Aorta (tissue), 5 donors: Measurements from ENCODE around the gene PPIP5K2. TPM values are rescaled to one million over a fixed set of nuclear protein-coding genes. Genes with fewer than 3 reads are reported as not detected.

Experiments
- ATAC-seq: fragments of 200-7000 bp; cut with Tn5 transposase; one replicate; pipeline ENCODE4 v1.9.1; 2022; ENCODE audit warnings: moderate library complexity; ENCODE audit not compliant: low FRiP score
- DNase-seq, 2 donors: peaks; one replicate each; pipeline ENCODE4 v3.0.0-alpha.2; 2020
- H3K27ac ChIP-seq, 2 donors: one replicate each; pipeline ENCODE4 v1.5.1; 2013; ENCODE audit warnings: low read length in 2 of 2, mild to moderate bottlenecking in 2 of 2, moderate library complexity in 2 of 2, control low read depth in 1 of 2, inconsistent platforms in 1 of 2, low read depth in 1 of 2
- H3K27me3 ChIP-seq, 2 donors: one replicate each; pipeline ENCODE4 v1.6.1; 2013; ENCODE audit warnings: control low read depth in 1 of 2, low read length in 1 of 2, mild to moderate bottlenecking in 1 of 2, moderate library complexity in 1 of 2; ENCODE audit not compliant: insufficient read depth in 2 of 2, control insufficient read depth in 1 of 2
- H3K36me3 ChIP-seq, 2 donors: one replicate each; pipeline ENCODE4 v1.6.1; 2013; ENCODE audit warnings: control low read depth in 1 of 2, low read length in 1 of 2, mild to moderate bottlenecking in 1 of 2; ENCODE audit not compliant: insufficient read depth in 2 of 2, control insufficient read depth in 1 of 2
- H3K4me1 ChIP-seq, 2 donors: one replicate each; pipeline ENCODE4 v1.6.1; 2013; ENCODE audit warnings: low read length in 2 of 2, control low read depth in 1 of 2, mild to moderate bottlenecking in 1 of 2, moderate library complexity in 1 of 2; ENCODE audit not compliant: insufficient read depth in 2 of 2, control insufficient read depth in 1 of 2
- H3K4me3 ChIP-seq, 2 donors: one replicate each; pipeline ENCODE4 v1.5.1; 2013; ENCODE audit warnings: low read length in 2 of 2, control low read depth in 1 of 2, mild to moderate bottlenecking in 1 of 2
- H3K9me3 ChIP-seq: one replicate; pipeline ENCODE4 v1.6.1; 2013; ENCODE audit warnings: mild to moderate bottlenecking, low read length; ENCODE audit not compliant: control insufficient read depth
- WGBS, 2 donors: extraction: QIAGEN DNeasy Blood & Tissue Kit; methylation state at CpG; one replicate each; pipeline ENCODE4 v1.1.7; 2013; 5-methylcytosine and 5-hydroxymethylcytosine counted together
- intact Hi-C, 2 donors: fragments of 100-400 bp; cut with DNase I; formaldehyde crosslinking; loops; one replicate each; pipeline versions ENCODE4 v1.14.2 to v1.15.0; 2022
- polyA plus RNA-seq, 2 donors: library from polyadenylated mRNA; stranded (reverse); fragments of 200-250 nt; gene quantifications; one replicate each; pipeline ENCODE4 v1.2.3, GENCODE V29; 2013
- total RNA-seq, 2 donors: library from RNA; stranded (reverse); fragmentation: NEBNext Ultra II Directional; extraction: Animal tissue kit (Norgen Biotek cat#: 25700); gene quantifications; one replicate each; pipeline ENCODE4 v1.2.1, GENCODE V29; 2021
- donor health status: healthy with polysubstance abuse.
- donor health status: Bipolar disorder and iron deficiency.
- donor health status: DM: no; HTN: no; CAD: no.
- donor health status: DM: no; HTN: no; CAD: no.
- donor health status: DM: yes; HTN: yes; CAD: no.

Gene PPIP5K2
- total and polyA plus RNA-seq, 4 donors: 17.9 to 79.4 (median 61.3) TPM

GRCh38 chr5:103205991-103206700, 86.0 kb downstream of the PPIP5K2 start:
- WGBS, 2 donors: 74 to 78% methylated on average over 3 of the region's 3 CpGs
- no peaks in the 10 kb centered on the region for H3K27me3 ChIP-seq
- no peak overlapping the region for H3K4me3 ChIP-seq
- intact Hi-C loops: no loop called here
- DNase-seq (no peak), ATAC-seq (no peak)
- H3K36me3 ChIP-seq: peaks cover 0 to 4% of the 10 kb centered on the region in 2 donors
- H3K4me1 ChIP-seq: no peaks in the 10 kb centered on the region
- H3K27ac ChIP-seq: no peak overlapping the region
- H3K9me3 ChIP-seq: no peaks in the 10 kb centered on the region

- ATAC-seq (no peak), DNase-seq (no peak)
- Histone ChIP-seq H3K4me3 (no peak overlapping the region), H3K36me3 (peaks cover 0 to 3% of the 10 kb centered on the region in 2 donors), H3K9me3 (no peaks in the 10 kb centered on the region), H3K27ac (no peak overlapping the region), H3K27me3 (no peaks in the 10 kb centered on the region), H3K4me1 (no peaks in the 10 kb centered on the region)
- WGBS, 2 donors: 94 to 97% methylated on average over 1 of the region's 1 CpG
- intact Hi-C loops: no loop called here
Measured at GRCh38 chr5:103207011-103207410, 86.9 kb downstream of the PPIP5K2 start.

GRCh38 chr5:103207653-103208052, 87.6 kb downstream of the PPIP5K2 start:
- DNase-seq (no peak), ATAC-seq (no peak)
- peaks cover 0 to 3% of the 10 kb centered on the region in 2 donors for H3K36me3 ChIP-seq
- no peak overlapping the region for H3K27ac ChIP-seq
- H3K27me3 ChIP-seq: no peaks in the 10 kb centered on the region
- H3K9me3 ChIP-seq: no peaks in the 10 kb centered on the region
- intact Hi-C loops: no loop called here
- H3K4me1 ChIP-seq: no peaks in the 10 kb centered on the region
- H3K4me3 ChIP-seq: no peak overlapping the region

DNA sequence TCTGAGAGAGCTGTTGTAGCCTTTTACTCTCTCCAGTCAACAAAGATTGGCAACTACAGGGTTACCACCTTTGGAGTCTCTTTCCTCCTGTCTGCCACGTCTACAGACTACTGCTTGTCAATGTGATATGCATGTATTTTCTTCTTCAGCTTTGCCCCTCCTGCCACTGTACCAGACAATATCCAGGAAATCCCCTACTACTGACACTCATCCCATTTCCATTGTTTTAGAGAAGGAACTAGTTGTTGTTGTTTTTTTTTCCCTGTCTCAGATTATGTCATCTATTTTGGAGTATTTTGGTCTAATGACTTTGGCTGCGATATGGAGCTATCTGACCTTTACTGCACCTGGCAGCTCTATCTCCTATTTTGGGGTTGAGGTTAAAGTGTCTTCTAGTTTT, 88.4 kb downstream of the PPIP5K2 start:
- Histone ChIP-seq H3K27ac (no peak overlapping the region), H3K4me3 (no peak overlapping the region), H3K27me3 (no peaks in the 10 kb centered on the region), H3K9me3 (no peaks in the 10 kb centered on the region), H3K36me3 (peaks cover 0 to 3% of the 10 kb centered on the region in 2 donors), H3K4me1 (no peaks in the 10 kb centered on the region)
- DNase-seq (no peak), ATAC-seq (no peak)
- whole genome bisulfite sequencing, 2 donors: 54 to 57% methylated on average over 2 of the region's 2 CpGs
- intact Hi-C loops: no loop called here

DNA sequence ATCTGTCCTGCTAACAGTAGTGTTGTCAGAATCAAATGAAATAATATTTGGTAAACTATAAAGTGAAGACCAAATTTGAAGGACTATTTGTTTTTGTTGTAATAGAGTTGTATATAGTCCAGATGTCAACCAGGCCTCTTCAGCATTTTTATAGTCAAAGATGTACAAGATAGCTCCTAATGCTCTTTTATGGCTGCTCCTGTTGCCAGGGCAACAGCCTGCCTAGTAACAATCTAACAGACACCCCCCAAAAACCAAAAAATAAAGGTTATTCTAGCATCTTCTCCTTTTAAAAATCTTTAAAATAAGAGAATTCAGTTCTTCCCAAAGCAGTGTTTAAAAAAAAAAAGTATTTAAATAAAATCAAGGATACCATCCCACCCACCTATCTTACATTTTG, 89.0 kb downstream of the PPIP5K2 start:
- intact Hi-C loops: no loop called here
- ATAC-seq: no peak
- DNase-seq: no peak
- Histone ChIP-seq H3K27ac (no peak overlapping the region), H3K9me3 (no peaks in the 10 kb centered on the region), H3K4me1 (no peaks in the 10 kb centered on the region), H3K4me3 (no peak overlapping the region), H3K36me3 (peaks cover 0 to 3% of the 10 kb centered on the region in 2 donors), H3K27me3 (no peaks in the 10 kb centered on the region)

DNA sequence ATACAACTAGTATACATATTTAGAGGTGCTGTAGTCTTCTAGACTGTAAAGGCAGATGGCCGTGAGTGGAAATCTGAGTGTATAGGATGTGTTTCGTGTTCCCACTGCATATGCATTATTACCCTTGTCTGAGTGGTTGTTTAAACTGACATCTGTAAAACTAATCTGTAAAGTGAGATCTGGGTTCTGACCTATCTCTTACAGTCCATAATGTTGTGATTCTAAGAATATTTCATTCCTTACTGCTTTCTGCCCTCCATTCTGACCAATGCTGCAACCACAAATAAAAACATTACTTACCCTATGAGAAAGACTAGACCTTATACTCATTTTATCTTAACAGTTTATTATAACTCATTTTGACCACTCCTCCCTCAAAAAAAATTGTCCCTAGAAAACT, 90.9 kb downstream of the PPIP5K2 start:
- 93 to 98% methylated on average over 2 of the region's 2 CpGs for WGBS, 2 donors
- Histone ChIP-seq H3K4me1 (no peaks in the 10 kb centered on the region), H3K9me3 (no peaks in the 10 kb centered on the region), H3K27me3 (no peaks in the 10 kb centered on the region), H3K27ac (no peak overlapping the region), H3K36me3 (peaks cover 0 to 3% of the 10 kb centered on the region in 2 donors), H3K4me3 (no peak overlapping the region)
- ATAC-seq (no peak), DNase-seq (no peak)
- intact Hi-C loops: no loop called here

- no peaks in the 10 kb centered on the region for H3K4me1 ChIP-seq
- intact Hi-C loops: no loop called here
- peaks cover 1% of the 10 kb centered on the region for H3K9me3 ChIP-seq
- ATAC-seq: no peak
- no peaks in the 10 kb centered on the region for H3K27me3 ChIP-seq
- H3K36me3 ChIP-seq: no peaks in the 10 kb centered on the region
- no peak for DNase-seq
- 78 to 83% methylated on average over 2 of the region's 2 CpGs for WGBS, 2 donors
- H3K4me3 ChIP-seq: no peak overlapping the region
- H3K27ac ChIP-seq: no peak overlapping the region
Measured at GRCh38 chr5:103211576-103212561, 91.8 kb downstream of the PPIP5K2 start.

GRCh38 chr5:103216137-103216536, 96.0 kb downstream of the PPIP5K2 start:
- DNase-seq: no peak
- intact Hi-C loops: no loop called here
- Histone ChIP-seq H3K27me3 (no peaks in the 10 kb centered on the region), H3K4me3 (no peak overlapping the region), H3K36me3 (no peaks in the 10 kb centered on the region), H3K27ac (no peak overlapping the region), H3K9me3 (peaks cover 1% of the 10 kb centered on the region), H3K4me1 (no peaks in the 10 kb centered on the region)
- ATAC-seq: no peak
- WGBS, 2 donors: 34 to 41% methylated on average over 2 of the region's 2 CpGs

DNA sequence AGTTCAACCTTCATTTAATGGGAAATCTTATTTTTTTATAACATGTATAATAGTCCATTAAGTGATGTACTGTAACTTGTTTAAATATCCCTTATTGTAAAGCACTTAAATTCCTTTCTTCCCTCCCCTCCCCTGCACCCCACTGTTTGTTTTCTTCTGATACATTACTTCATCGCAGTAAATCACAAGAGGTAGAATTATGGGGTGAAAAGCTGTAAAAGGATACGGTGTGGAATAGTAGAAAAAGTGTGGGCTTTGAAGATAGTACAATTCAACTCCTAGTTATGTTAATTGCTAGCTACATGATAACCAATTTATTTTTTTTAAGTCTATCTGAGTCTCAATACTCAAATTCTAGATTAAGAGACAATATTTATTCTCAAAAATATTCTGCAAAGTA, 96.6 kb downstream of the PPIP5K2 start:
- WGBS, 2 donors: 58 to 68% methylated on average over 2 of the region's 2 CpGs
- ATAC-seq (no peak), DNase-seq (no peak)
- H3K9me3 ChIP-seq: peaks cover 1% of the 10 kb centered on the region
- intact Hi-C loops: no loop called here
- H3K4me1 ChIP-seq: no peaks in the 10 kb centered on the region
- H3K4me3 ChIP-seq: no peak overlapping the region
- H3K36me3 ChIP-seq: no peaks in the 10 kb centered on the region
- no peaks in the 10 kb centered on the region for H3K27me3 ChIP-seq
- no peak overlapping the region for H3K27ac ChIP-seq
